K562 (cell line): ENCODE results near the gene BTAF1. TPM values are rescaled to one million over a fixed set of nuclear protein-coding genes. Genes with fewer than 3 reads are reported as not detected.
A peak's percentile ranks its signal among the peaks of the same experiment; 100 is the strongest.

Experiments
- ATAC-seq: fragments of 200-7000 bp; cut with Tn5 transposase; 3 replicates; pipeline ENCODE4 v1.9.1; 2020; ENCODE audit warnings: moderate library complexity
- BruUV-seq: library from RNA; stranded (reverse); fragments of 400-500 nt; replicated peaks from 2 replicates; lab custom pipeline; 2021; lab: Mats Ljungman, UMichigan
- CTCF ChIA-PET: fragments of 300-600 bp; formaldehyde crosslinking; extraction: SDS; loops from one replicate; lab custom pipeline; 2021; ENCODE audit warnings: low intra/inter-chr PET ratio; lab: Yijun Ruan, JAX
- POLR2A ChIA-PET: fragments of 300-600, 350-650 bp; sonication (Branson Sonifier 250); formaldehyde crosslinking; extraction: SDS; loops from one replicate; lab custom pipeline; 2021; ENCODE audit warnings: antibody characterized with exemption, inconsistent platforms; lab: Yijun Ruan, JAX
- DNase-seq, 4 experiments: peaks; one replicate each; pipeline versions ENCODE4 v3.0.0 to v3.0.0-alpha.2; 2011 to 2018; ENCODE audit warnings: low spot score in 3 of 4, mixed read lengths in 3 of 4; ENCODE audit errors: extremely low read depth in 1 of 4
- FAIRE-seq: peaks from 2 replicates; lab custom pipeline; 2011; peaks lifted over from hg19 to GRCh38; lab: Jason Lieb, UNC
- H2AFZ ChIP-seq: 2 replicates; pipeline ENCODE4 v1.6.0; 2011; ENCODE audit warnings: low read depth, low read length, control low read depth, inconsistent platforms
- H3K27ac ChIP-seq: fragments of 200-600 bp; 3 replicates; pipeline ENCODE4 v1.8.0; 2011; ENCODE audit warnings: low read depth, mild to moderate bottlenecking, control low read depth, inconsistent platforms, low read length, moderate library complexity, mixed read lengths; ENCODE audit errors: extremely low read depth
- H3K27me3 ChIP-seq, 2 experiments: fragments of 300-600 bp in 1 of 2; 2 replicates in 1 of 2; 3 replicates in 1 of 2; pipeline versions ENCODE4 v1.6.0 to v1.8.0; 2011; ENCODE audit warnings: inconsistent platforms in 2 of 2, low read length in 2 of 2, mild to moderate bottlenecking in 1 of 2, mixed read lengths in 1 of 2, moderate library complexity in 1 of 2; ENCODE audit not compliant: control insufficient read depth in 2 of 2, insufficient read depth in 2 of 2
- H3K36me3 ChIP-seq: fragments of 300-600 bp; 3 replicates; pipeline ENCODE4 v1.8.0; 2011; ENCODE audit warnings: mild to moderate bottlenecking, low read length, inconsistent platforms; ENCODE audit not compliant: control insufficient read depth, insufficient read depth
- H3K4me1 ChIP-seq, 2 experiments: fragments of 200-600 bp in 1 of 2; replicated peaks in 1 of 2; 2 replicates in 1 of 2; 3 replicates in 1 of 2; pipeline versions ENCODE4 v1.5.1 to v1.8.0; 2011; ENCODE audit warnings: inconsistent platforms in 2 of 2, low read length in 2 of 2, mild to moderate bottlenecking in 1 of 2, mixed read lengths in 1 of 2, moderate library complexity in 1 of 2; ENCODE audit not compliant: control insufficient read depth in 2 of 2, insufficient read depth in 2 of 2
- H3K4me2 ChIP-seq: 2 replicates; pipeline ENCODE4 v1.6.1; 2011; ENCODE audit warnings: low read length, control low read depth, inconsistent platforms, mixed read lengths; ENCODE audit not compliant: insufficient read depth
- H3K4me3 ChIP-seq: fragments of 200-600 bp; sonication (generic), shearing (Covaris generic); 2 replicates; pipeline ENCODE4 v1.5.1; 2016; ENCODE audit warnings: control low read depth, inconsistent platforms
- H3K79me2 ChIP-seq: fragments of 200-600 bp; 3 replicates; pipeline ENCODE4 v1.8.0; 2011; ENCODE audit warnings: low read length, inconsistent platforms; ENCODE audit not compliant: control insufficient read depth, insufficient read depth
- H3K9ac ChIP-seq, 2 experiments: 2 replicates each; pipeline versions ENCODE4 v1.6.0 to v1.6.1; 2011; ENCODE audit warnings: low read depth in 2 of 2, low read length in 2 of 2, control low read depth in 1 of 2, inconsistent platforms in 1 of 2, mild to moderate bottlenecking in 1 of 2, mixed read lengths in 1 of 2; ENCODE audit not compliant: insufficient read depth in 1 of 2
- H3K9me1 ChIP-seq: one replicate; pipeline ENCODE4 v1.6.0; 2011; ENCODE audit warnings: inconsistent platforms, mild to moderate bottlenecking, low read length, moderate library complexity; ENCODE audit not compliant: control insufficient read depth, insufficient read depth
- H3K9me3 ChIP-seq: replicated peaks from 2 replicates; pipeline ENCODE4 v1.5.1; 2011; ENCODE audit warnings: low read depth, low read length, inconsistent platforms; ENCODE audit not compliant: control insufficient read depth, insufficient read depth
- H4K20me1 ChIP-seq: replicated peaks from 2 replicates; pipeline ENCODE4 v1.6.1; 2011; ENCODE audit warnings: low read length, inconsistent platforms, mixed read lengths; ENCODE audit not compliant: control insufficient read depth, insufficient read depth
- ARID1B ChIP-seq: fragments of 450-650 bp; IDR thresholded peaks from 2 replicates; pipeline ENCODE4 v1.6.1; 2016; ENCODE audit warnings: antibody characterized with exemption, mild to moderate bottlenecking, inconsistent platforms
- ARID4B ChIP-seq: sonication (generic); formaldehyde crosslinking; IDR thresholded peaks from 2 replicates; pipeline ENCODE4 v1.8.0; 2022; ENCODE audit warnings: mild to moderate bottlenecking, missing genetic modification reagents
- ESRRA ChIP-seq: fragments of 450-650 bp; IDR thresholded peaks from 2 replicates; pipeline ENCODE4 v1.6.1; 2014; ENCODE audit warnings: low read depth, mild to moderate bottlenecking, moderate library complexity, borderline replicate concordance
- HDAC1 ChIP-seq, 2 experiments: fragments of 450-650 bp; IDR thresholded peaks; 2 replicates each; pipeline ENCODE4 v1.6.1; 2016 to 2017; ENCODE audit warnings: inconsistent platforms in 1 of 2, mild to moderate bottlenecking in 1 of 2, moderate library complexity in 1 of 2
- JUN ChIP-seq, 2 experiments: sonication (generic) in 1 of 2; formaldehyde crosslinking in 1 of 2; IDR thresholded peaks; 2 replicates each; pipeline versions ENCODE4 v1.6.1 to v1.8.0; 2012 to 2022; ENCODE audit warnings: borderline replicate concordance in 2 of 2, mild to moderate bottlenecking in 2 of 2, improper control_type of control experiment in 1 of 2, low read depth in 1 of 2, low read length in 1 of 2, missing genetic modification reagents in 1 of 2
- JUND ChIP-seq, 2 experiments: IDR thresholded peaks; 2 replicates in 1 of 2; 3 replicates in 1 of 2; pipeline ENCODE4 v1.6.1; 2011; ENCODE audit warnings: borderline replicate concordance in 2 of 2, low read depth in 2 of 2, low read length in 2 of 2, improper control_type of control experiment in 1 of 2, missing biosample characterization in 1 of 2, missing genetic modification characterization in 1 of 2, missing genetic modification reagents in 1 of 2
- KAT7 ChIP-seq: sonication (generic); formaldehyde crosslinking; IDR thresholded peaks from 2 replicates; pipeline ENCODE4 v1.8.0; 2022; ENCODE audit warnings: missing genetic modification reagents, mild to moderate bottlenecking, borderline replicate concordance
- PHF21A ChIP-seq: fragments of 450-650 bp; IDR thresholded peaks from 2 replicates; pipeline ENCODE4 v1.6.1; 2017; ENCODE audit warnings: low read depth, borderline replicate concordance
- SREBF1 ChIP-seq: fragments of 150-350 bp; IDR thresholded peaks from 2 replicates; pipeline ENCODE4 v1.6.1; 2014; ENCODE audit warnings: antibody characterized with exemption, low read depth, low read length, borderline replicate concordance
- TAL1 ChIP-seq: fragments of 450-650 bp; IDR thresholded peaks from 2 replicates; pipeline ENCODE4 v1.6.1; 2016; ENCODE audit warnings: mild to moderate bottlenecking
- TCF3 ChIP-seq: sonication (generic); formaldehyde crosslinking; IDR thresholded peaks from 2 replicates; pipeline ENCODE4 v1.4.0; 2020; ENCODE audit warnings: mild to moderate bottlenecking, missing genetic modification reagents
- ZNF23 ChIP-seq: fragments of 250-450 bp; sonication (Bioruptor Pico); IDR thresholded peaks from 2 replicates; pipeline ENCODE4 v1.4.0; 2020; ENCODE audit warnings: mild to moderate bottlenecking
- ZNF232 ChIP-seq: sonication (generic); formaldehyde crosslinking; IDR thresholded peaks from 2 replicates; pipeline ENCODE4 v1.8.0; 2022; ENCODE audit warnings: mild to moderate bottlenecking, missing genetic modification reagents
- ZNF239 ChIP-seq: fragments of 250-450 bp; sonication (Bioruptor Pico); IDR thresholded peaks from 2 replicates; pipeline ENCODE4 v1.4.0; 2020; ENCODE audit warnings: mild to moderate bottlenecking
- ZNF699 ChIP-seq: fragments of 250-450 bp; sonication (Bioruptor Pico); IDR thresholded peaks from 2 replicates; pipeline ENCODE4 v1.8.0; 2021; ENCODE audit warnings: mild to moderate bottlenecking, moderate library complexity; ENCODE audit not compliant: insufficient replicate concordance
- WGBS: fragments of 100-300 bp; shearing (Covaris generic); methylation state at CpG from one replicate; pipeline ENCODE4 v1.1.6; 2016; ENCODE audit warnings: low coverage, mixed read lengths; ENCODE audit not compliant: insufficient coverage; ENCODE audit errors: missing lambda C conversion rate; 5-methylcytosine and 5-hydroxymethylcytosine counted together
- in situ Hi-C: fragments of 300-500 bp; cut with MboI; formaldehyde crosslinking; loops from 4 replicates; pipeline ENCODE4 v1.15.0; 2018; ENCODE audit warnings: inconsistent platforms, mixed read lengths
- intact Hi-C: fragments of 100-400 bp; cut with micrococcal nuclease; formaldehyde crosslinking; loops from 2 replicates; pipeline ENCODE4 v1.14.2; 2022
- polyA plus RNA-seq, 8 experiments: library from polyadenylated mRNA; depleted of rRNA in 4 of 8; stranded (reverse) in 5 of 8; unstranded in 3 of 8; fragments of >200 nt; fragmentation: Nextera tagmentation in 2 of 8; fragmentation: Illumina TruSeq in 1 of 8; extraction: Ambion mirVana in 2 of 8; extraction: Trizol in 1 of 8; gene quantifications; 2 replicates each; pipeline versions ENCODE4 v1.2.1 to v1.2.3, GENCODE V29; 2011 to 2014; ENCODE audit warnings: inconsistent platforms in 1 of 8, missing spikeins in 1 of 8
- total RNA-seq, 7 experiments: library from RNA; depleted of rRNA in 6 of 7; stranded (reverse); fragments of >200 nt in 6 of 7; fragmentation: Illumina TruSeq in 2 of 7; extraction: Trizol in 2 of 7; gene quantifications; 2 replicates each; pipeline versions ENCODE4 v1.2.1 to v1.2.3, GENCODE V29; 2011 to 2021; ENCODE audit warnings: low replicate concordance in 1 of 7

Gene BTAF1
- total and polyA plus RNA-seq, 9 of the 15 experiments (the other 6 are each of a cell fraction or from before 2014, with no cell fraction given), result 6.6 to 70.7 (median 30.5) TPM

- ChIA-PET POLR2A (interaction anchor here (0.8 kb wide), 1 partner anchor 103 kb away, joined by 5 read pairs; no protein-coding TSS in a partner anchor), CTCF (no interaction called here)
- FAIRE-seq (peak; percentile 71), DNase-seq (peak in 2 of 4 experiments; percentile 22 to 51), ATAC-seq (peak; percentile 52)
- Histone ChIP-seq H3K9me3 (no peaks in the 10 kb centered on the region), H3K79me2 (no peaks in the 10 kb centered on the region), H3K4me3 (no peak overlapping the region), H4K20me1 (no peaks in the 10 kb centered on the region), H3K36me3 (no peaks in the 10 kb centered on the region), H3K4me1 (peaks cover 0 to 5% of the 10 kb centered on the region in 2 experiments; a peak in 1 of 5 replicates), H3K4me2 (no peak overlapping the region), H3K9me1 (no peaks in the 10 kb centered on the region), H2AFZ (0 out of 2 replicates have a peak overlapping the region, but pooled peaks have one; percentile 16), H3K27ac (no peak overlapping the region), H3K27me3 (no peaks in the 10 kb centered on the region), H3K9ac (no peak overlapping the region)
- WGBS, result 33% methylated on average over 1 of the region's 1 CpG
- BruUV-seq, result no TSS peak
- intact Hi-C loops (no loop called here), in situ Hi-C loops (no loop called here)
- no peak for TF ChIP-seq ZNF239 (CRISPR knock-in tag)
- no peak for TF ChIP-seq PHF21A
- TF ChIP-seq TAL1, result no peak
- TF ChIP-seq ARID4B (CRISPR knock-in tag), result no peak
- TF ChIP-seq ARID1B, result 0 out of 2 replicates have a peak, but pooled peaks have one; percentile 13
- no peak for TF ChIP-seq KAT7 (CRISPR knock-in tag)
- 0 out of 2 replicates have a peak, but pooled peaks have one; percentile 16 for TF ChIP-seq TCF3 (CRISPR knock-in tag)
- TF ChIP-seq SREBF1, result no peak
- no peak for TF ChIP-seq ZNF232 (CRISPR knock-in tag)
- no peak for TF ChIP-seq ZNF699
- TF ChIP-seq JUN (IDR thresholded peaks at IDR 0.05; ENCODE audit: borderline replicate concordance, low read depth, low read length), result peak; percentile 43; the same call in 1 of the 2 replicates
- no peak for TF ChIP-seq JUN (CRISPR knock-in tag; IDR thresholded peaks at IDR 0.05; ENCODE audit: borderline replicate concordance)
- TF ChIP-seq JUND (IDR thresholded peaks at IDR 0.05; ENCODE audit: borderline replicate concordance, low read depth, low read length), result 0 out of 2 replicates have a peak, but pooled peaks have one; percentile 32
- no peak for TF ChIP-seq JUND (tag; IDR thresholded peaks at IDR 0.05; ENCODE audit: borderline replicate concordance, low read depth, low read length)
- no peak for TF ChIP-seq HDAC1 (IDR thresholded peaks at IDR 0.05)
- TF ChIP-seq ESRRA, result peak; percentile 29; the same call in 1 of the 2 replicates
- no peak for TF ChIP-seq ZNF23
Measured at GRCh38 chr10:91891125-91892001, 32.2 kb upstream of the BTAF1 start.
